Measurements from ENCODE around the gene NR1D2. TPM values are rescaled to one million over a fixed set of nuclear protein-coding genes. Genes with fewer than 3 reads are reported as not detected.
A peak's percentile ranks its signal among the peaks of the same experiment; 100 is the strongest.

The NR1D2 gene
- polyA plus RNA-seq, 1 donor: 50.2 TPM

DNA sequence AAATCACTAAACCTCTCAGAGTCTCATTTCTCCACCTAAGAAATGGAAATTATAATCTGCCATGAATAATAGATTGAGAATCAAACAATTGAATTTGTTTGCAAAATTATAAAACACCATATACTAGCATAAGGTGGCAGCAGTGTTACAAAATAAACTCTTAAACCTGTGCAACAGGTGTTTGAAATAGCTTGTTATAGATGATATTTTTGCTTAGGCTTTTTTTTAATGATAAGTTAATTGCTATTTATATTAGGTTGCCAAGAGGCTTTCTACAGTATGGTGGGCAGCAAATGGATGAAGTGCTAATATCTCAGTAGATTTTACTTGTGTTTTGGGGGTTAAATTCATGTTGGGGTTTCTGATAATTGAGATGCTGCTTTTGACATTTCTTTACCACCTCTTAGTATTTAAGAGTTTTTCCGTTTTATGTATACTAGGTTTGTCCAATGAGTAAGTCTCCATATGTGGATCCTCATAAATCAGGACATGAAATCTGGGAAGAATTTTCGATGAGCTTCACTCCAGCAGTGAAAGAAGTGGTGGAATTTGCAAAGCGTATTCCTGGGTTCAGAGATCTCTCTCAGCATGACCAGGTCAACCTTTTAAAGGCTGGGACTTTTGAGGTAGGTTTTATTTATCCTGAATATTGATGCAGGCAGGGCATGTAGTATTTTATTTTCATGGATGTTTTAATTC lies 19.6 kb downstream of the NR1D2 start:
- no peak for DNase-seq

GRCh38 chr3:23966328-23966727 lies 21.2 kb downstream of the NR1D2 start:
- DNase-seq: no peak

GRCh38 chr3:23968463-23969184 lies 23.5 kb downstream of the NR1D2 start:
- DNase-seq: no peak

GRCh38 chr3:23969393-23969792 lies 24.3 kb downstream of the NR1D2 start:
- DNase-seq: no peak

- no peak for DNase-seq
Observed at GRCh38 chr3:23971684-23972083, 26.6 kb downstream of the NR1D2 start.

DNA sequence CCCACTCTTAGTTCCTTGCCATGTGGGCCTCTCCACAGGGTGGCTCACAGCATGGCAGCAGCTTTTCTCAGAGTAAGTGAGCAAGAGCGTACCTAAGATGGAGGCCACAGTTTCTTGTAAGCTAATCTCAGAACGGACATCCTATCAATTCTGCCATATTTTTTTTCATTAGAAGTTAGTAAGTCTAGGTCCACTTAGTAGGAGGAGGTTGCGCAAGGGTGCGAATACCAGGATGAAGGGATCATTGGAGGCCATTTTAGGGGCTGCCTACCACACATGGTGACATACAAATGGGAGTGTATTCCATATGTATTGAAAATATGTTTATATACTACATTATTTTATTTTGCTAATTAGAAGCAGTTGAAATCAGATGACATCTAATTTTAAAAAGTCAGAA lies 31.5 kb downstream of the NR1D2 start:
- no peak for DNase-seq

GRCh38 chr3:23979569-23979968 lies 34.5 kb downstream of the NR1D2 start:
- DNase-seq: no peak

DNA sequence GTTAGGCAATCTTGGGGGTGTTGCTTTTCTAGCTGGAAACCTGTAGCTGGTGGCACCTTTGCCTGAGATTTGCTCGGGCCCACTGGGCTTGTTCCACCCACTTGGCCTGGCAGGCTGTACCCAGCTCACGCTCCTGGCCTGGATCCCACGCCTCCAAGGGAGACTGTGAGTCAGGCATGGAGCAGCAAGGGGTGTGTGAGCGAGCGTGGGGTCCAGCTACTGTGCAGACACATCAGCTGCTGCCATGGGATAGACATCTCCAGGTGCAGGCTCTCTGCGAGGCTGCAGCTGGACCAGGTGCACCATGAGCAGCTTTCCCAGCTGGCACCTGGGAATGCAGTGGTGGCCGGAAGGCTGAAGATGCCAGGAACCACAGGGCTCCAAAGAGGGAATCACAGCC lies 36.0 kb downstream of the NR1D2 start:
- DNase-seq: no peak

GRCh38 chr3:23981955-23982354 lies 36.9 kb downstream of the NR1D2 start:
- DNase-seq: no peak

GRCh38 chr3:23984934-23985333 lies 39.8 kb downstream of the NR1D2 start:
- DNase-seq: no peak

DNA sequence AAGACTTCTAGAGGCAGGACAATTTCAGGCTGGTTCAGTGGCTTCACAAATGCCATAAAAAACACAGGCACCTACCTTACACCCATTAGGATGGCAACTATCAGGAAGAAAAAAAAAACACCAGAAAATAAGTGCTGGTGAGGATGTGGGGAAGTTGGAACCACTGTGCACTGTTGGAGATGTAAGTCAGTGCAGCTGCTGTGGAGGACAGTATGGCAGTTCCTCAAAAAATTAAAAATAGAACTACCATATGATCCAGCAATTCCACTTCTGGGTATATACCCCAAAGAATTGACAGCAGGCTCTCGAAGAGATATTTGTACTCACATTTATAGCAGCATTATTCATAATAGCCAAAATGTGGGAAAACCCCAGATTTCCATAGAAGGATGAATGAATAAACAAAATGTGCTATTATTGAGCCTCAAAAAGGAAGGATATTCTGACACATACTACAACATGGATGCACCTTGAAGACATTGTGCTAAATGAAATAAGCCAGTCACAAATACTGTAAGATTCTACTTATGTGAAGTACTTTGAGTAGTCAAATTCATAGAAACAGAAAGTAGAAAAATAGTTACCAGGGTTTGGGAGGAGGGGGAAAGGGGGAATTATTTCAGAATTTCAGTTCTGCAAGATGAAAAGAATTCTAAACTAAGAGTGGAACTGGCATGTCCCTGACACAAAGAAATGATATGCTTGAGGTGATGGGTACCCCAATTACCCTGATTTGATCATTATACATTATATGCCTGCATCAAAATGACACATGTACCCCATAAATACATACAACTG lies 40.9 kb downstream of the NR1D2 start:
- no peak for DNase-seq

GRCh38 chr3:23987356-23987755 lies 42.3 kb downstream of the NR1D2 start:
- no peak for DNase-seq

GRCh38 chr3:23991306-23991682 lies 46.2 kb downstream of the NR1D2 start:
- no peak for DNase-seq

- DNase-seq: peak; percentile 36
Observed at GRCh38 chr3:23991683-23992628, 46.9 kb downstream of the NR1D2 start.

DNA sequence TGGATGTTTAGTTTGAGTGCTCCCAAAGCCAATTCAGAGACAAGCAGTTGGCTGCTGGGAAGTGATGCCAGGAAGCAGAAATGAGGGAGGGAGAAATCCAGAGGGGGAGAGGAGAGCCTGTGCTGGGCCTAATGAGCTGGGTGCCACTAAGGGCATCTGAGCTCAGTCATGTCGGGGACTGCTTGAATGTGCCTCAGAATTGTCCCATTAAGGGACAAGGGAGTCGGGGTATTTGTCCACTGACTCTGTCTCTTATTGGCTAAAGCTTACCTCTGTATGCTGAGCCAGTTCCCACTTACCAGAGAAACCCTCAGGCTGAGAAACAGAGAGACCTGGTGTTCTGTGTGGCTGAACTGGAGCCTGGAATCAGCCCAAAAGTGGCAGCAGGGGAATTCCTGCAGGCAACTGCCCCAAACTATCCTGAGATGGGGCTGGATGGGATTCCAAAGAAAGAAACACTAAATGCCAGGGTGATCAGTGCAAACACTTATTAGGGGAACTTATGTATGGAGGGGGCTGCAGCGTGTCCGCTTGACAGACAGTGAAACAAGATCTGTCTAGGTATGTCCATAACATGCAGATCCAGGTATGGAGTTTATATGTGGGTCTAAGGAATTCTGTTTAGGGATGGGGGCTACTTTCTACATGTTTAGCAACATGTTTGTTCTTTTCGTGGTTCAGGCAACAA lies 48.6 kb downstream of the NR1D2 start:
- DNase-seq: no peak

GRCh38 chr3:23994244-23994569 lies 49.1 kb downstream of the NR1D2 start:
- DNase-seq: no peak

GRCh38 chr3:23995219-23995618 lies 50.1 kb downstream of the NR1D2 start:
- DNase-seq: no peak

DNA sequence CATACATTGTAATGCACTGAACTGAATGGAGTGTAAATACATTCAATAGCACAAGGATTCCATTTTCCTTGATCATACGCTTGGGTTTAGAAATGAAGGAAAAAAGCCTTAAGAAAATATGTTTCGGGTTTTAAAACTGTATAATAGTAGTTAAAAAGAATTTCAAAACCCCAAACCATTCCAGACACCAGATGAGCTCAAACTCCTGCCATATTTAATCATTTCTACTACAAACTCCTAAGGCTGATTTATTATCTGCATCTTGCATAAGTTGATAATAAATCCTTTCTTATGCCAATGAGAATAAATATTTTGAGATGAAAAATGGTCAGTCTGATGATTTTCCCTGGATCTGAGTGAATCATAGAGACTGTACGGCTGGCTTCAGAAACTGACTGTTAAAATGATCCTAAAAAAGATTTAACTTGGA lies 51.0 kb downstream of the NR1D2 start:
- DNase-seq: no peak

- DNase-seq: peak; percentile 73
Observed at GRCh38 chr3:23999012-23999641, 54.0 kb downstream of the NR1D2 start.

DNA sequence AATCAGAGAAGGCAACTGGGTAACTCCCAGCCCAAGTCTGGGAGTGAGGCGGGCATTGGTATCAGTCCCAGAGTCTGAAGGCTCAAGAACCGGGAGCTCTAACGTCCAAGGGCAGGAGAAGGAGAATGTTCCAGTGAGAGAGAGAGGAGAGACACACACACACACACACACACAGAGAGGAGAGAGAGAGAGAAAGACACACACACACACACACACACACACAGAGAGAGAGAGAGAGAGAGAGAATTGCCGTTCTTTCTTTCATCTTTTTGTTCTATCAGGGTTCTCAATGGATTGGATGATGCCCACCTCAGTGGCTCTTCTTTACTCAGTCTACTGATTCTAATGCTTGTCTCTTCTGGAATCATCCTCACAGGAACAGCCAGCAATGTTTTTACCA lies 57.0 kb downstream of the NR1D2 start:
- DNase-seq: no peak

GRCh38 chr3:24003466-24003865 lies 58.4 kb downstream of the NR1D2 start:
- no peak for DNase-seq

All from left kidney (tissue), 2 donors.